Lower lobe of right lung (tissue), 2 donors: ENCODE measurements around the gene PTPRT. TPM values are rescaled to one million over a fixed set of nuclear protein-coding genes. Genes with fewer than 3 reads are reported as not detected.

Experiments used
- ATAC-seq, 2 donors: fragments of 200-7000 bp; cut with Tn5 transposase; one replicate each; pipeline ENCODE4 v1.9.1; 2020 to 2022; ENCODE audit warnings: mild to moderate bottlenecking in 2 of 2, moderate library complexity in 2 of 2
- DNase-seq: peaks from one replicate; pipeline ENCODE4 v3.0.0-alpha.2; 2020
- H3K27ac ChIP-seq: fragments of 200-600 bp; one replicate; pipeline ENCODE4 v1.8.0; 2022
- H3K27me3 ChIP-seq: fragments of 200-600 bp; one replicate; pipeline ENCODE4 v1.8.0; 2022; ENCODE audit warnings: low read depth
- H3K36me3 ChIP-seq: fragments of 200-600 bp; one replicate; pipeline ENCODE4 v1.8.0; 2022; ENCODE audit warnings: mild to moderate bottlenecking
- H3K4me1 ChIP-seq: fragments of 200-600 bp; one replicate; pipeline ENCODE4 v1.8.0; 2022
- H3K4me3 ChIP-seq: fragments of 200-600 bp; one replicate; pipeline ENCODE4 v1.8.0; 2022; ENCODE audit warnings: mild to moderate bottlenecking
- H3K9me3 ChIP-seq: fragments of 200-600 bp; one replicate; pipeline ENCODE4 v1.8.0; 2022
- intact Hi-C: fragments of 100-400 bp; cut with DNase I; formaldehyde crosslinking; loops from one replicate; pipeline ENCODE4 v1.11.0; 2022
- total RNA-seq: library from RNA; stranded (reverse); fragmentation: NEBNext Ultra II Directional; extraction: Animal tissue kit (Norgen Biotek cat#: 25700); gene quantifications from one replicate; pipeline ENCODE4 v1.2.1, GENCODE V29; 2021
- TF ChIP-seq, protein P1 (sequence below): fragments of 200-600 bp; IDR thresholded peaks from one replicate; pipeline ENCODE4 v1.8.0; 2022; ENCODE audit warnings: antibody characterized with exemption, mild to moderate bottlenecking
- donor health status: DM: no; HTN: yes; CAD: no; lungs with severe emphysema.

The PTPRT gene
- total RNA-seq, 1 donor from 2014 or later = 8.0 TPM

DNA sequence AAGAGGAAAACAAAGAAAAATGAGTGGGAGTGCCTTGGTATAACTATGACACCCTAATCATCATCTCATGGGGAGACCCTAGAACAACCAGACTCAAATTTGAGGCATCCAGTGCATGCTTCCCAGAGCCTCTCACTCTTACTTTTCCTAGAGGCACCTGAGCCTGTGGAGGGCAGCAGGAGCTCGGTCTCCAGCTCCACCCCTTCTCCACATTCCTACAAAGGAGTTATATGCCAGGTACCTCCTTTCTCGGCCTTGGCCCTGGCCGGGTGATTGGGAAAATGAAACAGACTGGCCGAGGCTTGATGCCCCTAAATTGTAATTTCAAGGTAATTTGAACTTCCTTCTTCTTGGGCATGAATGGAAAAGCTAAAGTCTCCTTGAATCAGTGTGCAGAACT lies 810.3 kb downstream of the PTPRT start:
- intact Hi-C loops = no loop called here
- DNase-seq (no peak), ATAC-seq (no peak)
- Histone ChIP-seq H3K4me1 (no peaks in the 10 kb centered on the region), H3K4me3 (no peak overlapping the region), H3K9me3 (no peaks in the 10 kb centered on the region), H3K36me3 (no peaks in the 10 kb centered on the region), H3K27me3 (no peaks in the 10 kb centered on the region), H3K27ac (no peak overlapping the region)
- TF ChIP-seq, protein P1, sequence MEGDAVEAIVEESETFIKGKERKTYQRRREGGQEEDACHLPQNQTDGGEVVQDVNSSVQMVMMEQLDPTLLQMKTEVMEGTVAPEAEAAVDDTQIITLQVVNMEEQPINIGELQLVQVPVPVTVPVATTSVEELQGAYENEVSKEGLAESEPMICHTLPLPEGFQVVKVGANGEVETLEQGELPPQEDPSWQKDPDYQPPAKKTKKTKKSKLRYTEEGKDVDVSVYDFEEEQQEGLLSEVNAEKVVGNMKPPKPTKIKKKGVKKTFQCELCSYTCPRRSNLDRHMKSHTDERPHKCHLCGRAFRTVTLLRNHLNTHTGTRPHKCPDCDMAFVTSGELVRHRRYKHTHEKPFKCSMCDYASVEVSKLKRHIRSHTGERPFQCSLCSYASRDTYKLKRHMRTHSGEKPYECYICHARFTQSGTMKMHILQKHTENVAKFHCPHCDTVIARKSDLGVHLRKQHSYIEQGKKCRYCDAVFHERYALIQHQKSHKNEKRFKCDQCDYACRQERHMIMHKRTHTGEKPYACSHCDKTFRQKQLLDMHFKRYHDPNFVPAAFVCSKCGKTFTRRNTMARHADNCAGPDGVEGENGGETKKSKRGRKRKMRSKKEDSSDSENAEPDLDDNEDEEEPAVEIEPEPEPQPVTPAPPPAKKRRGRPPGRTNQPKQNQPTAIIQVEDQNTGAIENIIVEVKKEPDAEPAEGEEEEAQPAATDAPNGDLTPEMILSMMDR = no peak

DNA sequence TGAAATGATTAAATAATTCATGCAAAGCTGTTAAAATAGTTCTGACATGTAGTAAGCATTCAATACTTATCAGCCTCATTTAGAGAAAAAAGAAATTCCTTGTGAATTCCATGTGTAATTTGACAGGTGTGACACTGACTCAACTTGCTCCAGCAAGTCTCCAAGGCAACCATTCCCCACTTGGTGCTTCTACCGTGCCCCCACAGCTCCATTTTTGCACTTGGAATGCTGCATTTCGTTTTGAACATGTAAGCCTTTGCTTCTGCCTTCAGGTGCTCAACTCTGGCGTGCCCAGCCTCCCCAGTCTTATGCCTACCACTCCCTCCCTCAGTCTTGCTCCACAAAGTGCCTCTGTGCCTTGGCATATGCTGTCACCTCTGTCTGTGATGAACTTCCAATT lies 810.9 kb downstream of the PTPRT start:
- no peaks in the 10 kb centered on the region for H3K9me3 ChIP-seq
- TF ChIP-seq, protein P1 = no peak
- no peak for DNase-seq
- H3K36me3 ChIP-seq = no peaks in the 10 kb centered on the region
- peaks cover 2% of the 10 kb centered on the region for H3K27me3 ChIP-seq
- ATAC-seq = no peak
- H3K4me1 ChIP-seq = no peaks in the 10 kb centered on the region
- intact Hi-C loops = no loop called here
- H3K27ac ChIP-seq = no peak overlapping the region
- no peak overlapping the region for H3K4me3 ChIP-seq

DNA sequence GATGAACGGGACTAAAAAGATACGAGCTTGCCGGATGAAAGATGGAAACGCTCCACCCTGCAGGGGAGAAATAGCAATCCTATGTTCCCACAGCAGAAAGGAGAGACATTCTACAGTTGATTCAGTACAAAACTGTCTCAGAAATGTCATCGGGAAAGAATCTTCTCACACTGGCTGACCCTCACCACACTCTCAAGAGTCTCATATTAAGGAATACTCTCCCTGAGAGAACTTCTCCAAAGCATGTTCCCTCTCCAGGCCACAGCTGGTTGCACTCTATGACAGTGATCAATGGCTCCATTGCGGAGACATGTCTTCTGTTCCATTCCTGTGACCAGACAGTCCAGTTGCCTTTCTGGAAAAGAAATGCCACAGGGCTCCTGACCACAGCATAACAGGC lies 813.6 kb downstream of the PTPRT start:
- TF ChIP-seq, protein P1 = no peak
- Histone ChIP-seq H3K9me3 (no peaks in the 10 kb centered on the region), H3K4me1 (no peaks in the 10 kb centered on the region), H3K27me3 (peaks cover 4% of the 10 kb centered on the region), H3K36me3 (no peaks in the 10 kb centered on the region), H3K27ac (no peak overlapping the region), H3K4me3 (no peak overlapping the region)
- DNase-seq (no peak), ATAC-seq (no peak)
- intact Hi-C loops = no loop called here

DNA sequence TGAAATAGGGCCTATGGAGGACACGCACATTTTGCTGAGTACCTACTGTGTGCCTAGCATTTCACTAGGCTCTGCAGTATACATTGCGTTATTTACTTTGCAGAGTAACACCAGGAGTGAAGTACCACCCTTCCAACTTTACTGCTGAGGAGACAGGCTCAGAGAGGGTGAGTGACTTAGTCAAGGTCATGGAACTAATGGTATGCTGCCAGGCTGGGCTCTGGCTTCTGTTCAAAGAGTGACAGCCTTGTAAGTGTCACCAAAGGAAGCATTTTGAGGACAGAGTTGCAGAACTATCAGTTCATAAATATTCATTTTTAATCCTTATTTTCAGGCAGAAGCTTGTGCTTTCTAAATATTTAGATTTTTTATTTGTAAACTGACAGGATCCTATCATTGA lies 816.7 kb downstream of the PTPRT start:
- H3K36me3 ChIP-seq = no peaks in the 10 kb centered on the region
- no peaks in the 10 kb centered on the region for H3K9me3 ChIP-seq
- no peak overlapping the region for H3K4me3 ChIP-seq
- DNase-seq (no peak), ATAC-seq (no peak)
- TF ChIP-seq, protein P1 = no peak
- no peaks in the 10 kb centered on the region for H3K4me1 ChIP-seq
- no peak overlapping the region for H3K27ac ChIP-seq
- H3K27me3 ChIP-seq = peaks cover 4% of the 10 kb centered on the region
- intact Hi-C loops = no loop called here

DNA sequence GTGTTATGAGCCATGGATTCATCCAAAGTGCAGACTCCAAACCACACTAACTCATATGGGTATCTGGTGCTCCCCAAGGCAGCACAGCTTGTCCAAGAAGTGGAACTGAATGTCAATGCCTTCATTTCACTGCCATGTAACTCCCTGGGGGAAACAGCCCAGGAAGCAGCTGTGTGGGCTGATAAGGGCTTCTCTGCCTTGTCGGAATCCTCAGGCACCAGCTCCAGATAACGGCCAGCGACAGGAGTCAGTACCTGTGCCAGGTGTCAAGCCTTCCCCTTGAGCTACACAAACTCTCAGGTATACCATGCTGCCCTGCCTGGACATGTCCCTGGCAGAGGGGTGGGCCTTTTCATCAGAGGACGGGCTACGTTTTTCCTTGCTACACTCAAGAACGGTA lies 819.6 kb downstream of the PTPRT start:
- no peak overlapping the region for H3K27ac ChIP-seq
- H3K4me1 ChIP-seq = no peaks in the 10 kb centered on the region
- H3K36me3 ChIP-seq = no peaks in the 10 kb centered on the region
- intact Hi-C loops = no loop called here
- H3K9me3 ChIP-seq = no peaks in the 10 kb centered on the region
- DNase-seq (no peak), ATAC-seq (no peak)
- TF ChIP-seq, protein P1 = no peak
- no peak overlapping the region for H3K4me3 ChIP-seq
- H3K27me3 ChIP-seq = peaks cover 4% of the 10 kb centered on the region

DNA sequence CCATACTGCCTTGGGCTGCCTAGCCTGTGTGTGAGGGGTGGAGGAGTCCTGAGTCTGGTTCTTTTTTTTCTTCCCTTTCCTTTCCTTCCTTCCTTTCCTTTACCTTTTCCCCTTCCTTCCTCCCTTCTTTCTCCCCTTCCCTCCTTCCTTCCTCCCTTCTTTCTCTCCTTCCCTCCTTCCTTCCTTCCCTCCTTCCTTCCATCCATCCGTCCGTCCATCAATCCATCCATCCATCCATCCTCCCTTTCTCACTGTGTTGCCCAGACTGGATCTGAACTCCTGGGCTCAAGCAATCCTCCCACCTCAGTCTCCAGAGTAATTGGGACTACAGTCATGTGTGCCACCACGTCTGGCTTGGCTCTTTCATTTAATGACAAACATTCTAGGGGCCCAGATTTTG lies 820.8 kb downstream of the PTPRT start:
- Histone ChIP-seq H3K4me3 (no peak overlapping the region), H3K9me3 (no peaks in the 10 kb centered on the region), H3K4me1 (no peaks in the 10 kb centered on the region), H3K27me3 (peaks cover 3% of the 10 kb centered on the region), H3K36me3 (no peaks in the 10 kb centered on the region), H3K27ac (no peak overlapping the region)
- TF ChIP-seq, protein P1 = no peak
- no peak for DNase-seq
- intact Hi-C loops = no loop called here
- no peak for ATAC-seq
